OCI-LY1 (cell line): ENCODE data around the gene TMEM236.

Experiments
- H2AFZ ChIP-seq: fragments of 200-600 bp; sonication (generic), shearing (Covaris generic); 2 replicates; pipeline ENCODE4 v1.6.0; 2014; ENCODE audit warnings: antibody characterized with exemption, mild to moderate bottlenecking, low read length
- H3F3A ChIP-seq: fragments of 200-600 bp; sonication (generic), shearing (Covaris generic); 2 replicates; pipeline ENCODE4 v1.6.0; 2014; ENCODE audit warnings: mild to moderate bottlenecking, antibody characterized with exemption, low read length, moderate library complexity; ENCODE audit not compliant: insufficient read depth
- H3K27ac ChIP-seq: fragments of 200-600 bp; sonication (generic); 2 replicates; pipeline ENCODE4 v1.5.1; 2014; ENCODE audit warnings: low read length, mixed run types, mild to moderate bottlenecking, low read depth; ENCODE audit not compliant: poor library complexity, severe bottlenecking
- H3K27me3 ChIP-seq: fragments of 200-600 bp; sonication (generic); 2 replicates; pipeline ENCODE4 v1.6.0; 2014; ENCODE audit warnings: antibody characterized with exemption, mild to moderate bottlenecking, low read length, moderate library complexity; ENCODE audit not compliant: insufficient read depth
- H3K36me3 ChIP-seq: fragments of 200-600 bp; sonication (generic); 2 replicates; pipeline ENCODE4 v1.6.1; 2014; ENCODE audit warnings: mild to moderate bottlenecking, antibody characterized with exemption, low read length, moderate library complexity, mixed read lengths; ENCODE audit not compliant: insufficient read depth
- H3K4me1 ChIP-seq: fragments of 200-600 bp; sonication (generic); 2 replicates; pipeline ENCODE4 v1.5.1; 2014; ENCODE audit warnings: mild to moderate bottlenecking, low read length, moderate library complexity; ENCODE audit not compliant: insufficient read depth, severe bottlenecking
- H3K4me2 ChIP-seq: fragments of 200-600 bp; sonication (generic), shearing (Covaris generic); 2 replicates; pipeline ENCODE4 v1.6.1; 2014; ENCODE audit warnings: low read length
- H3K4me3 ChIP-seq: fragments of 200-600 bp; sonication (generic); 2 replicates; pipeline ENCODE4 v1.5.1; 2014; ENCODE audit warnings: low read length, low read depth, mild to moderate bottlenecking, mixed read lengths; ENCODE audit not compliant: poor library complexity, severe bottlenecking
- H3K79me2 ChIP-seq: fragments of 200-600 bp; shearing (Covaris generic); 2 replicates; pipeline ENCODE4 v1.6.1; 2016; ENCODE audit warnings: mixed run types, low read length, mixed read lengths; ENCODE audit not compliant: insufficient read depth
- H3K9ac ChIP-seq: fragments of 200-600 bp; sonication (generic), shearing (Covaris generic); 2 replicates; pipeline ENCODE4 v1.6.1; 2014; ENCODE audit warnings: mild to moderate bottlenecking, low read length, mixed read lengths
- H3K9me2 ChIP-seq: fragments of 200-600 bp; sonication (generic), shearing (Covaris generic); 2 replicates; pipeline ENCODE4 v1.6.1; 2014; ENCODE audit warnings: low read depth, mild to moderate bottlenecking, low read length, mixed read lengths
- H3K9me3 ChIP-seq: fragments of 200-600 bp; shearing (Covaris generic); 2 replicates; pipeline ENCODE4 v1.6.1; 2014; ENCODE audit warnings: low read length, mixed read lengths
- H4K20me1 ChIP-seq: fragments of 200-600 bp; sonication (generic), shearing (Covaris generic); 2 replicates; pipeline ENCODE4 v1.6.0; 2016; ENCODE audit warnings: mild to moderate bottlenecking, low read length; ENCODE audit not compliant: insufficient read depth
- CTCF ChIP-seq: fragments of 200-600 bp; sonication (generic), shearing (Covaris generic); IDR thresholded peaks from 2 replicates; pipeline ENCODE4 v1.5.1; 2017; ENCODE audit warnings: mild to moderate bottlenecking, antibody characterized with exemption, low read length, moderate library complexity, mixed read lengths
- EZH2 ChIP-seq: fragments of 200-600 bp; sonication (generic), shearing (Covaris generic); IDR thresholded peaks from 2 replicates; pipeline ENCODE4 v1.8.0; 2017; ENCODE audit warnings: borderline replicate concordance, mixed run types, mild to moderate bottlenecking, antibody characterized with exemption, low read length, moderate library complexity, mixed read lengths

TMEM236 gene

GRCh38 chr10:17817316-17817715 lies 65.3 kb downstream of the TMEM236 start:
- Histone ChIP-seq H3K36me3 (no peaks in the 10 kb centered on the region), H3K4me2 (no peak overlapping the region), H3K9ac (no peak overlapping the region), H2AFZ (no peak overlapping the region), H3K27me3 (no peaks in the 10 kb centered on the region), H3K9me2 (no peaks in the 10 kb centered on the region), H4K20me1 (no peaks in the 10 kb centered on the region), H3K9me3 (no peaks in the 10 kb centered on the region), H3K4me3 (no peak overlapping the region), H3K79me2 (no peaks in the 10 kb centered on the region), H3K27ac (no peak overlapping the region), H3K4me1 (no peaks in the 10 kb centered on the region), H3F3A (no peaks in the 10 kb centered on the region)
- TF ChIP-seq EZH2 (no peak), CTCF (no peak)

GRCh38 chr10:17817790-17818189 lies 65.8 kb downstream of the TMEM236 start:
- H3K27ac ChIP-seq: no peak overlapping the region
- H3K79me2 ChIP-seq: no peaks in the 10 kb centered on the region
- no peaks in the 10 kb centered on the region for H3K4me1 ChIP-seq
- H2AFZ ChIP-seq: no peak overlapping the region
- no peaks in the 10 kb centered on the region for H3K36me3 ChIP-seq
- no peaks in the 10 kb centered on the region for H3K27me3 ChIP-seq
- no peak overlapping the region for H3K4me2 ChIP-seq
- no peak overlapping the region for H3K4me3 ChIP-seq
- H3F3A ChIP-seq: no peaks in the 10 kb centered on the region
- H3K9me2 ChIP-seq: no peaks in the 10 kb centered on the region
- no peaks in the 10 kb centered on the region for H4K20me1 ChIP-seq
- H3K9me3 ChIP-seq: no peaks in the 10 kb centered on the region
- TF ChIP-seq CTCF (no peak), EZH2 (no peak)
- no peak overlapping the region for H3K9ac ChIP-seq

- no peak overlapping the region for H2AFZ ChIP-seq
- H3K36me3 ChIP-seq: no peaks in the 10 kb centered on the region
- TF ChIP-seq EZH2: no peak
- no peak for TF ChIP-seq CTCF
- H3K4me2 ChIP-seq: no peak overlapping the region
- H3K4me3 ChIP-seq: no peak overlapping the region
- no peaks in the 10 kb centered on the region for H3K79me2 ChIP-seq
- H3K4me1 ChIP-seq: no peaks in the 10 kb centered on the region
- no peaks in the 10 kb centered on the region for H3K27me3 ChIP-seq
- H3K9ac ChIP-seq: no peak overlapping the region
- no peak overlapping the region for H3K27ac ChIP-seq
- H4K20me1 ChIP-seq: no peaks in the 10 kb centered on the region
- H3F3A ChIP-seq: no peaks in the 10 kb centered on the region
- H3K9me3 ChIP-seq: no peaks in the 10 kb centered on the region
- H3K9me2 ChIP-seq: no peaks in the 10 kb centered on the region
Measured at GRCh38 chr10:17819836-17820235, 67.8 kb downstream of the TMEM236 start.
